ENCODE measurements around the gene NEBL.

Gene NEBL

DNA sequence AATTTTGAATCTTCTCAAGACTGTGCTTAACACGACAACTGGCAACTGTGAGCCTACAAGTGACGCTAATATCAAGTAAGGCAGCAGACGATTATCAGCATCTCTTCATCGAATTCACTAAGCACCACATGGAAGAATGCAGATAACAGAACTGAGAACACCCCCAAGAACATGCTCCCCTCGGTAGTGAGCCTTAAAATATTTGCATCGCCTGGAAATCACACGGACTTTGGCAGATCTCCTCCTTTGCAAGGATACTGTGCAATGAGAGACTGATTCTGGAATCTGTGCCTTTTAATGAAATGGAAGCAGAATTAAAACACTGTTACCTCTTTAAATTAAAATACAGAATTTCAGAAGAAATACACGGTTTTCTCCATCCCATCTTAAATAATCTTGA lies 38.2 kb upstream of the NEBL start:
- TF ChIP-seq CTCF (IDR thresholded peaks at IDR 0.05; ENCODE audit: extremely low read depth, missing control alignments), result no peak
- DNase-seq (ENCODE audit: low spot score), result no peak

- DNase-seq (ENCODE audit: low spot score), result no peak
- no peak for TF ChIP-seq CTCF (IDR thresholded peaks at IDR 0.05; ENCODE audit: extremely low read depth, missing control alignments)
These were observed 36.6 kb upstream of the NEBL start for GRCh38 chr10:20933705-20934104.

GRCh38 chr10:20932606-20933126 lies 35.6 kb upstream of the NEBL start:
- no peak for TF ChIP-seq CTCF (IDR thresholded peaks at IDR 0.05; ENCODE audit: extremely low read depth, missing control alignments)
- no peak for DNase-seq (ENCODE audit: low spot score)

GRCh38 chr10:20931156-20931795 lies 34.2 kb upstream of the NEBL start:
- no peak for TF ChIP-seq CTCF (IDR thresholded peaks at IDR 0.05; ENCODE audit: extremely low read depth, missing control alignments)
- DNase-seq (ENCODE audit: low spot score), result no peak

- DNase-seq (ENCODE audit: low spot score), result no peak
- TF ChIP-seq CTCF (IDR thresholded peaks at IDR 0.05; ENCODE audit: extremely low read depth, missing control alignments), result no peak
These were observed 30.3 kb upstream of the NEBL start for GRCh38 chr10:20927456-20927855.

DNA sequence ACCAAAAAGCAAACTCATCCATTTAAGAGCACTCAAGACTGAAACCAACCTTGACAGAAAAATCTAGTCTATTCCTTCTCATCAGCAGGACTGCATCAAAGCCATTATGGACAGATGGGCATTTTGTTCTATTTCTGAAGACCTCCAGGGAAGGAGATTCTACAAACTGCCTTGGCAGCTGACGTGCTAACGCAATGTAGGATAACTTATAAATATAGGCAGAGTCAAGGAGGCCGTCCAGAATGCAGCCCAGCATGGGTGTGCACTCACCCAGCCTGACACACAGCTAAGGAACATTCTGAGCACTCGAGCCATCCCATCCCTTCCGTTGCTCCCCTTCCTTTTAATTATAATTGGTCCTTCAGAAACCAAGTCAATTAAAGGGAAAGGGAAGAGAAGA lies 25.3 kb upstream of the NEBL start:
- DNase-seq (ENCODE audit: low spot score), result no peak
- TF ChIP-seq CTCF (IDR thresholded peaks at IDR 0.05; ENCODE audit: extremely low read depth, missing control alignments), result no peak

DNA sequence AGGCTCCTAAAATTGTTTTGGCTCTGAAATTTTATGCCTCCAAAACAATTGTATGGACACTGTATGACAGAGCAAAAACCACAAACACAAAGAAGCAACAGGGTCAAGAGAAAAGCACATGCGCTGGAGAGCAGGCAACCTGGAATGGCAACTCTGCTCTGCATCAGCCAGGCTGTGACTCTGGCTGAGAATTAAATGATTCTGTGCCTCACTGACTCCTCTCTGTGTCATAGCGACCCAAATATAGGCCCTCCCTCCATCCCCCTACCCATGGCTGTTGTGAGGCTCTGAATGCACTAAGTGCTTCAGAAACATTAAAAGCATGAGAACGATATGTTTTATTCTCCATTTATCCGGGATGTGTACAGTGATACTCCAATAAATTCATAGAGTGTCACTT lies 24.9 kb upstream of the NEBL start:
- DNase-seq (ENCODE audit: low spot score), result no peak
- no peak for TF ChIP-seq CTCF (IDR thresholded peaks at IDR 0.05; ENCODE audit: extremely low read depth, missing control alignments)

Data from GM20000 (cell line).